22Rv1 (cell line): Measurements from ENCODE around the gene SFXN2.
A peak's percentile ranks its signal among the peaks of the same experiment; 100 is the strongest.

Source experiments
- ZFX ChIP-seq: fragments of 450-650 bp; IDR thresholded peaks from 2 replicates; pipeline ENCODE4 v1.6.1; 2017; ENCODE audit warnings: antibody characterized with exemption, borderline replicate concordance
- TF ChIP-seq, protein P1 (sequence below): fragments of 450-650 bp; IDR thresholded peaks from 2 replicates; pipeline ENCODE4 v1.5.1; 2017; ENCODE audit warnings: mild to moderate bottlenecking

DNA sequence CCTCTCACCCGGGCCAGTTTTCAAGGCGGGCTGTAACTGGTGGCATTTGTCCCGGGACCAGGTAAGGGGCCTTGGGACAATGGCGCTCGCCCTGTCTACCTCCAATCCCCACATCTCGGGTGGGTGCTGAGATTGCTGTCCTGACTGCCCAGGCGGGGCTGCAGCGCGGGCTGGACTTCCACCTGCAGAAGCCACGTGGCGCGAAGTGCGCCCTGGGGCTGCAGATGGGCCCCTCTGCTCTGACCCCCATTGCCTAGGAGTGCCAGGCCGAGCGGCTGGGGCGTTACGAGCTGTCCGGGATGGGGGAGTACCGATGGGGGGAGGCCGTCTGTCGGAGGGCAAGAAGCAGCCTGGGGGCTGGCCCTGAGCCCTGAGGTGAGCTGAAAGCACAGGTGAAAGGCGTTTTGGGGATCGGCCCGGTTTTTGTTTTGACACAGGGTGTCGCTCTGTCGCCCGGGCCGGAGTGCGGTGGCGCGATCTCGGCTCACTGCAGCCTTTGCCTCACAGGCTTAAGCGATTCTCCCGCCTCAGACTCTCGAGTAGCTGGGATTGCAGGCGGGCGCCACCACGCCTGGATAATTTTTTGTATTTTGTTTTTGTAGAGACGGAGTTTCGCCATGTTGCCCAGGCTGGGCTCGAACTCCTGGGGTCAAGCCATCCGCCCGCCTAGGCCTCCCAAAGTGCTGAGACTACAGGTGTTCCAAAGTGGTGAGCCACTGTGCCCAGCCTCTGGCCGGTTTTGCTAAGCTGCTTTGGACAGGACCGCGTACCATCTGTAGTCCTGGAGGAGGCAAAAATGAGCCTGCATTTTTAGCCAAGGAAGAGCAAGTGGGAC is at the start of gene SFXN2:
- TF ChIP-seq, protein P1, sequence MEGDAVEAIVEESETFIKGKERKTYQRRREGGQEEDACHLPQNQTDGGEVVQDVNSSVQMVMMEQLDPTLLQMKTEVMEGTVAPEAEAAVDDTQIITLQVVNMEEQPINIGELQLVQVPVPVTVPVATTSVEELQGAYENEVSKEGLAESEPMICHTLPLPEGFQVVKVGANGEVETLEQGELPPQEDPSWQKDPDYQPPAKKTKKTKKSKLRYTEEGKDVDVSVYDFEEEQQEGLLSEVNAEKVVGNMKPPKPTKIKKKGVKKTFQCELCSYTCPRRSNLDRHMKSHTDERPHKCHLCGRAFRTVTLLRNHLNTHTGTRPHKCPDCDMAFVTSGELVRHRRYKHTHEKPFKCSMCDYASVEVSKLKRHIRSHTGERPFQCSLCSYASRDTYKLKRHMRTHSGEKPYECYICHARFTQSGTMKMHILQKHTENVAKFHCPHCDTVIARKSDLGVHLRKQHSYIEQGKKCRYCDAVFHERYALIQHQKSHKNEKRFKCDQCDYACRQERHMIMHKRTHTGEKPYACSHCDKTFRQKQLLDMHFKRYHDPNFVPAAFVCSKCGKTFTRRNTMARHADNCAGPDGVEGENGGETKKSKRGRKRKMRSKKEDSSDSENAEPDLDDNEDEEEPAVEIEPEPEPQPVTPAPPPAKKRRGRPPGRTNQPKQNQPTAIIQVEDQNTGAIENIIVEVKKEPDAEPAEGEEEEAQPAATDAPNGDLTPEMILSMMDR: peak; percentile 52
- TF ChIP-seq ZFX: no peak
